Adipocyte (in vitro differentiated cells): ENCODE data around the gene PVR.
A peak's percentile ranks its signal among the peaks of the same experiment; 100 is the strongest.
"Not testable (repeated sequence)": the region's sequence is repeated elsewhere in the genome, so short reads cannot be mapped to it uniquely, and the experiment has no call there.

Source experiments
- DNase-seq: peaks from one replicate; pipeline ENCODE4 v3.0.0-alpha.2; 2015; ENCODE audit warnings: low read depth
- H3K27me3 ChIP-seq: replicated peaks from 2 replicates; pipeline ENCODE4 v1.7.0; 2013; ENCODE audit warnings: mild to moderate bottlenecking, low read length, moderate library complexity; ENCODE audit not compliant: control insufficient read depth, insufficient read depth
- H3K36me3 ChIP-seq: 2 replicates; pipeline ENCODE4 v1.7.0; 2013; ENCODE audit warnings: low read length, mild to moderate bottlenecking, moderate library complexity; ENCODE audit not compliant: control insufficient read depth, insufficient read depth, severe bottlenecking
- H3K4me1 ChIP-seq: 2 replicates; pipeline ENCODE4 v1.7.0; 2013; ENCODE audit warnings: mild to moderate bottlenecking, low read length, moderate library complexity; ENCODE audit not compliant: control insufficient read depth, insufficient read depth
- H3K4me3 ChIP-seq: 2 replicates; pipeline ENCODE4 v1.7.0; 2013; ENCODE audit warnings: mild to moderate bottlenecking, low read length, moderate library complexity
- H3K9ac ChIP-seq: 2 replicates; pipeline ENCODE4 v1.7.0; 2013; ENCODE audit warnings: mild to moderate bottlenecking, low read length, moderate library complexity
- H3K9me3 ChIP-seq: 2 replicates; pipeline ENCODE4 v1.7.0; 2013; ENCODE audit warnings: mild to moderate bottlenecking, low read length, moderate library complexity; ENCODE audit not compliant: control insufficient read depth

Gene PVR

GRCh38 chr19:44663996-44664395, 20.3 kb downstream of the PVR start:
- no peak for DNase-seq
- Histone ChIP-seq H3K9ac (no peak overlapping the region), H3K36me3 (peaks cover 34% of the 10 kb centered on the region), H3K9me3 (no peaks in the 10 kb centered on the region), H3K4me1 (peaks cover 4% of the 10 kb centered on the region), H3K4me3 (no peak overlapping the region), H3K27me3 (no peaks in the 10 kb centered on the region)

GRCh38 chr19:44664976-44665375, 21.3 kb downstream of the PVR start:
- Histone ChIP-seq H3K4me3 (no peak overlapping the region), H3K36me3 (peaks cover 26% of the 10 kb centered on the region), H3K4me1 (peaks cover 4% of the 10 kb centered on the region), H3K9me3 (no peaks in the 10 kb centered on the region), H3K27me3 (no peaks in the 10 kb centered on the region), H3K9ac (no peak overlapping the region)
- DNase-seq = no peak

DNA sequence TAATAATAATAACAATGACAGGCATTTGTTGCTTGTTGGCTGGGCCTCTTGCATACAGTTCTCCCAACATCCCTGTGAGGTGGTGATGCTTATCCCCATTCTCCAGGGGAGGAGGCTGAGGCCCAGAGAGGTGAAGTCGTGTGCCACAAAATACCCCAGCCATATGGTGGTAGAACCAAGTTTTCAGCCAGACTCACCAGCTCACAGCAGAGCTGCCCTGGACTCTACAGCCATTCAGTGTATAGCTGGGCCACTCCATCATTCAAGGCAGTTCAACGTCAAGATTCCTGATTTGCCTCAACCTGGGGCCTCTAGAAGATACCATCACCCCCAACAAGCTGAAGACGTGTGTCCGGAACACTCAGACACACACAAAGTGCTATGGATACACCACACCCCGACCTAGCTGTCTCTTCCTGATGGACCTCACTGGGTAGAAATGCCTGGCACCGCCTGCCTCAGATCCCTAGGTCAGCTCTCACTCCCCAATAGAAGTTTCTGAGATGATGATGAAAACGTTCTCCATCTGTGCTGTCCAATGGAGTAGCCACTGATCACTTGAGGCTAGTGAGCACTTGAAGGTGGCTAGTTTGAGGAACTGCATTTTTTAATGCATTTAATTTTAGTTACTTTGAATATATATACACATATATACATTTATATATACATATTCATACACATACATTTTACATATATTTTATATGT, 23.3 kb downstream of the PVR start:
- peaks cover under 1% of the 10 kb centered on the region for H3K9me3 ChIP-seq
- H3K36me3 ChIP-seq = peaks cover 11% of the 10 kb centered on the region
- no peak overlapping the region for H3K4me3 ChIP-seq
- no peak overlapping the region for H3K9ac ChIP-seq
- no peak for DNase-seq
- no peaks in the 10 kb centered on the region for H3K27me3 ChIP-seq
- peaks cover 4% of the 10 kb centered on the region for H3K4me1 ChIP-seq

DNA sequence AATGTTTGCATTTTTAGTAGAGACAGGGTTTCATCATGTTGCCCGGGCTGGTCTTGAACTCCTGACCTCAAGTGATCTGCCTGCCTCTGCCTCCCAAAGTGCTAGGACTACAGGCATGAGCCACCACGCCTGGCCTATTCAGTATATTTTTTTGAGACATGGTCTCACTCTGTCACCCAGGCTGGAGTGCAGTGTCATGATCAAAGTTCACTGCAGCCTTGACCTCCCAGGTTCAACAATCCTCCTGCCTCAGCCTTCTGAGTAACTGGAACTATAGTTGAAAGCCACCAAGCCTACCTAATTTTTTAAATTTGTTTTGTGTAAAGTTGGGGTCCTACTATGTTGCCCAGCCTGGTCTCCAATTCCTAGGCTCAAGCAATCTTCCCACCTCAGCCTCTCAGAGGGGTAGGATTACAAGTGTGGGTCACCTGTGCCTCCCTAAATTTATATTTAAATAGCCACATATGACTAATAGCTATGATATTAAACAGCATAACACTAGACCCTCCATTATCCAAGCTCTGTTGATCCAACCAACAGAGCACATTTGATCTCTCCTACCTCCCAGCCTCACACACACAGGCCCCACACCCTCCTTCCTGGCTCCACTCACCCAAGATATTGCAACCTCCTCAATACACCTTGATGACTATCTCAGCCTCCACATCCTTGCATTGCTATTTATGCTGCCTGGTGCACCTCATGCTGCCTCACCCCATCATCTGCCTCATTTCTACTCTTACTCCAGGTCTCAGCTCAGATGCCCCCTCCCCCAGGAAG, 25.5 kb downstream of the PVR start:
- H3K36me3 ChIP-seq = no peaks in the 10 kb centered on the region
- H3K4me3 ChIP-seq = no peak overlapping the region
- H3K4me1 ChIP-seq = no peaks in the 10 kb centered on the region
- H3K9ac ChIP-seq = no peak overlapping the region
- no peak for DNase-seq
- H3K27me3 ChIP-seq = no peaks in the 10 kb centered on the region
- peaks cover 3% of the 10 kb centered on the region for H3K9me3 ChIP-seq

- not testable (repeated sequence) for H3K9ac ChIP-seq
Measured at GRCh38 chr19:44670027-44670426, 26.3 kb downstream of the PVR start.

GRCh38 chr19:44671400-44671799, 27.7 kb downstream of the PVR start, which contains the start of gene CEACAM19:
CEACAM19 (plus strand) TSS chr19:44671482; CDS start chr19:44671932, 450 bp downstream.
- DNase-seq = no peak
- H3K9ac ChIP-seq = no peak within 1 kb of the TSS
- no peaks in the 10 kb centered on the region for H3K4me1 ChIP-seq
- no peaks in the 10 kb centered on the region for H3K27me3 ChIP-seq
- peaks cover 3% of the 10 kb centered on the region for H3K9me3 ChIP-seq
- no peak within 1 kb of the TSS for H3K4me3 ChIP-seq
- H3K36me3 ChIP-seq = no peaks in the 10 kb centered on the region

More at GRCh38 chr19:44670027-44670426, 26.3 kb downstream of the PVR start:
- H3K4me1 ChIP-seq, DNase-seq, H3K4me3 ChIP-seq, H3K27me3 ChIP-seq, H3K36me3 ChIP-seq, H3K9me3 ChIP-seq: not testable (repeated sequence)

- no peak for DNase-seq
- Histone ChIP-seq H3K36me3 (no peaks in the 10 kb centered on the region), H3K4me1 (peaks cover 4% of the 10 kb centered on the region), H3K4me3 (no peak overlapping the region), H3K27me3 (no peaks in the 10 kb centered on the region), H3K9me3 (peaks cover 3% of the 10 kb centered on the region), H3K9ac (no peak overlapping the region)
Measured at GRCh38 chr19:44672226-44672625, 28.5 kb downstream of the PVR start.

- peaks cover 7% of the 10 kb centered on the region for H3K4me1 ChIP-seq
- H3K9me3 ChIP-seq = peaks cover 3% of the 10 kb centered on the region
- no peak for DNase-seq
- H3K9ac ChIP-seq = no peak overlapping the region
- H3K27me3 ChIP-seq = no peaks in the 10 kb centered on the region
- H3K4me3 ChIP-seq = no peak overlapping the region
- no peaks in the 10 kb centered on the region for H3K36me3 ChIP-seq
Measured at GRCh38 chr19:44673510-44673909, 29.8 kb downstream of the PVR start.

GRCh38 chr19:44675521-44675920, 31.8 kb downstream of the PVR start:
- Histone ChIP-seq H3K27me3 (no peaks in the 10 kb centered on the region), H3K4me3 (no peak overlapping the region), H3K36me3 (no peaks in the 10 kb centered on the region), H3K4me1 (peaks cover 7% of the 10 kb centered on the region), H3K9ac (no peak overlapping the region), H3K9me3 (peaks cover 3% of the 10 kb centered on the region)
- no peak for DNase-seq

- Histone ChIP-seq H3K4me3 (no peak overlapping the region), H3K36me3 (no peaks in the 10 kb centered on the region), H3K27me3 (no peaks in the 10 kb centered on the region), H3K9me3 (peaks cover under 1% of the 10 kb centered on the region), H3K9ac (no peak overlapping the region), H3K4me1 (peaks cover 7% of the 10 kb centered on the region)
- peak; percentile 75 for DNase-seq
Measured at GRCh38 chr19:44677019-44677811, 33.5 kb downstream of the PVR start.

DNA sequence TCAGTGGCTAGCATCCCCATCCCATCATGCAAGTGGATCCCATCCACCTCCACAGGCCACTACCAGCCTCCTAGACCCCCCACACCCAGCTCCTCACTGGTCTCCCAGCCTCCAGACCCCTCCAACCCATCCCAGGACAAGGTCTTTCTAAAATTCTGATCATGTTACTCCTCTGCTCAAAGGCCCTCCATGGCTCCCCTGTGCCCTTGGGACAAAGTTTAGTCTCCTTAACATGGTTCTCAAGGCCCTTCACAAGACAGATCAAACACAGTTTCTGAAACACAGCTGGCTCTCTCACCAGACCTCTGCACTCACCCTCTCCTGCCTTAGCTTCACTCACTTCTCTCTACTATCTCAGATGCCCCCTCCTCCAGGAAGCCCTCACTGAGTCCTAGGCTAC, 36.8 kb downstream of the PVR start:
- H3K27me3 ChIP-seq = no peaks in the 10 kb centered on the region
- no peak overlapping the region for H3K4me3 ChIP-seq
- H3K4me1 ChIP-seq = peaks cover 12% of the 10 kb centered on the region
- DNase-seq = no peak
- no peak overlapping the region for H3K9ac ChIP-seq
- no peaks in the 10 kb centered on the region for H3K9me3 ChIP-seq
- no peaks in the 10 kb centered on the region for H3K36me3 ChIP-seq
